ENCODE results near the gene CACNA1D.

Gene CACNA1D

DNA sequence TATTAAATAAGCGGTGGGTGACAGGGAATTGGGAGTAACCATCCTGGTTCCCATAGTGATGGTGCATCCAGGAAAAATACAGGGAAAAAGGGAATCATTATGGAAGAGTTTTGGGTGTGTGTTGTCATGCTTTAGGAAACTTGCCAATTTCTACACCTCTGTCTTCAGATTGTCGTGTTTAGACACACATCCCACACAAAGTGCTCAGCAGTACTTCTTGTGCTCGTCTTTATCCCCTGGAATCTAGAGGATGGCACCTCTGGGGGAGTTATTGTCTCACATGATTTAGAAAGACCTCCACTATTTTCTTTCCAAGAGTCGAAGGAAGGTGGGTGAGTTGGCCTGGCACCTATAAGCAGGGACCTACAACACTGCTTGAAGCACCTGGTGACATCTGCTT is 35.8 kb downstream of the CACNA1D start:
- H3K9ac ChIP-seq (ENCODE audit: low read depth, low read length) = no peak overlapping the region
- H3K4me3 ChIP-seq (ENCODE audit: low read length) = no peak overlapping the region
- no peak overlapping the region for H3K27ac ChIP-seq (ENCODE audit: low read depth, low read length)
- H3K4me1 ChIP-seq (ENCODE audit: insufficient read depth, low read length) = peaks cover 12% of the 10 kb centered on the region
- WGBS = 94% methylated on average over 3 of the region's 4 CpGs
- H3K36me3 ChIP-seq (ENCODE audit: insufficient read depth, low read length) = no peaks in the 10 kb centered on the region
- H3K27me3 ChIP-seq (ENCODE audit: insufficient read depth, low read length) = no peaks in the 10 kb centered on the region
- no peaks in the 10 kb centered on the region for H3K9me3 ChIP-seq (ENCODE audit: insufficient read depth, low read depth, low read length)

DNA sequence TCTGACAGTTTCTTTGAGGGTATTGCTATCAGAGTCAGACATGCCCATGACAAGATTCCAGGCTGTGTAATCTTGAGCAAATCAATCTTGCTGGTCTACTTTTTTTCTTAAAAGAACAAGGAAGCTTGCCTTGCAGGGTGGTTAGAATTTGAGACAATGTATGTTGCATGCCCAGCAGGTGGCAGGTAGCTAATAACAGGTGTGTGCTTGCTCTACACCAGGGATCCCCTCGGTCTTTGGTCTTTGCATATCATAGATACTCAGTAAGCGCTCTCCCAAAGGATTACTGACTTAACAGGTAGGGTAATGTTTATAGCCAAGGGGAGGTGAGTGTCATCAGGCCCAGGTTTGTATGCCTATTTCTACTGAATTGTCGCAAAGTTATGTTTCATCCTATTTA is 37.3 kb downstream of the CACNA1D start:
- WGBS = 89% methylated on average over 3 of the region's 3 CpGs
- H3K36me3 ChIP-seq (ENCODE audit: insufficient read depth, low read length) = no peaks in the 10 kb centered on the region
- no peaks in the 10 kb centered on the region for H3K27me3 ChIP-seq (ENCODE audit: insufficient read depth, low read length)
- H3K4me1 ChIP-seq (ENCODE audit: insufficient read depth, low read length) = peaks cover 12% of the 10 kb centered on the region
- no peak overlapping the region for H3K4me3 ChIP-seq (ENCODE audit: low read length)
- no peaks in the 10 kb centered on the region for H3K9me3 ChIP-seq (ENCODE audit: insufficient read depth, low read depth, low read length)
- H3K27ac ChIP-seq (ENCODE audit: low read depth, low read length) = no peak overlapping the region
- no peak overlapping the region for H3K9ac ChIP-seq (ENCODE audit: low read depth, low read length)

DNA sequence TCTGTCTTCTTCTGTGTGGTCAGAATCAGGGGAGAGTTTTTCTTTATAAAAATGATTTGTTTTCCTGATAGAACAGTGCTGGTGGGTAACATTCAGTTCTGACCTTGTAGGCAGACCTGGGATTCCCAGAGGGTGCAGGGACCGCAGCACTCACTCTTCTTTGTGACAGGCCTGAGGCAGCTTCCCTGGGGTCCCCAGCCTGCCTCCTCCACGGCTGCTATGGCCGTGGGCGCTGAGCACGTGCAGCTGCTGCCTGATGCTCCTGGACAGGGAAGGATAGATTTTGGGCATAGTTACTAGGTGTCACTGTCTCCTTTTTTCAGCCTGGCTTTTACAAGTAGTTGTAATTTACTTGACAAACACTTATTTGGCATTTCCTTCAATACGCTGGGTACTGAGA is 39.1 kb downstream of the CACNA1D start:
- H3K9ac ChIP-seq (ENCODE audit: low read depth, low read length) = no peak overlapping the region
- 81% methylated on average over 6 of the region's 6 CpGs for WGBS
- no peak overlapping the region for H3K27ac ChIP-seq (ENCODE audit: low read depth, low read length)

DNA sequence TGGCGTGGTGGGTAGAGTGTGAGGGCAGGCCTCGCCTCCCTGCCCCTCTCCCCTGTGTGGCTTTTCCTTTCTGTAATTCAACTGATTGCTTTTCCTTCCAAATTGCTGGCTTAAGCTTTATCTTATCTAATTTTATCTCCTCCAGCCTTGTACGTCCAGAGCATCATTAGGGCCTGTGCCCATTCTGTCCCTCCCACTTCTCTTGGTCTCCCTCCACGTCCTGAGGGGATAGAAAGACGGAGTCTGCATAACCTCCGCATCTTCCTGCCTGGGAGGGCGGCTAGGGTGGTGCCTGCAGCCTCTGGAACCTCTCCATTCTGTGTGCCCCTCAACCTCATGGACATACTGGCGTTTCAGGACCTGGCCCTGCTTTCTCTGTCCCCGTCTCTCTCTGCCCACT is 39.8 kb downstream of the CACNA1D start:
- Histone ChIP-seq H3K27ac (ENCODE audit: low read depth, low read length) (no peak overlapping the region), H3K4me1 (ENCODE audit: insufficient read depth, low read length) (peaks cover 12% of the 10 kb centered on the region), H3K9me3 (ENCODE audit: insufficient read depth, low read depth, low read length) (no peaks in the 10 kb centered on the region), H3K36me3 (ENCODE audit: insufficient read depth, low read length) (no peaks in the 10 kb centered on the region), H3K4me3 (ENCODE audit: low read length) (no peak overlapping the region), H3K9ac (ENCODE audit: low read depth, low read length) (no peak overlapping the region), H3K27me3 (ENCODE audit: insufficient read depth, low read length) (no peaks in the 10 kb centered on the region)
- 87% methylated on average over 9 of the region's 9 CpGs for WGBS

More for the DNA sequence above, 39.1 kb downstream of the CACNA1D start:
- H3K27me3 ChIP-seq (ENCODE audit: insufficient read depth, low read length) = no peaks in the 10 kb centered on the region
- no peaks in the 10 kb centered on the region for H3K36me3 ChIP-seq (ENCODE audit: insufficient read depth, low read length)
- peaks cover 12% of the 10 kb centered on the region for H3K4me1 ChIP-seq (ENCODE audit: insufficient read depth, low read length)
- no peaks in the 10 kb centered on the region for H3K9me3 ChIP-seq (ENCODE audit: insufficient read depth, low read depth, low read length)
- no peak overlapping the region for H3K4me3 ChIP-seq (ENCODE audit: low read length)

DNA sequence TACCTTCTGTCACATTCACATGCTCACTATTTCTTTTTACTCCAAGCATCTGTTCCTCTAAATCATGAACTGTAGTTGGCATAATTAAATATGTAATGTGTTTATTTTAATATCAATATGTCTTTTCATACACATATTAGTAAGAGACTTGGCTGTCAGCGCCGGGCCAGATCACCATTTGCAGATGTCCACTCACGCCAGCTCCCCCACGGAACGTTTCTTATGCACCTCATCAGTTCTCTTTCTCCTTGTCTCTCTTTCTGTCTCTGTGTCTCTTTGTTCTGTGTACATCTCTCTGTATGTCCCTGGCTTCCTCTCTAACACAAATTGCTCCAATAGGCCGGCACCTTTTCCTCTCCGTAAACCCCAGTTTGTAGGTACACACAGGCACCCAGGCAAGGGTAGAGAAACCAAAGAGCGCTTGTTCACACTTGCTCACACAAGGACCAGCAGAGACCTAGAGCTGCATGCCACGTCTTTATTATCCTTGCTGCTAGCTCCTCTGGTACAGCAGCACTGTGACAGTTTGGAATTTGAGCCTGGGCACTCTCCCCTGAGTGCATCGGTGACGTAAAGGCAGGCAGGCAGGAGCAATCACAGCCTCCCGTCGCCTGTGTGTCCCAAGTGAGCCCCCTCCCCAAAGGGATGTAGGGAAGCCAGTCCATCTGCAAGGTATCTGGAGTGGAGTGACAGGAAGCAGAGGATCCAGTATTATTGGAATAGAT is 40.4 kb downstream of the CACNA1D start:
- Histone ChIP-seq H3K36me3 (ENCODE audit: insufficient read depth, low read length) (no peaks in the 10 kb centered on the region), H3K9me3 (ENCODE audit: insufficient read depth, low read depth, low read length) (no peaks in the 10 kb centered on the region), H3K4me3 (ENCODE audit: low read length) (no peak overlapping the region), H3K9ac (ENCODE audit: low read depth, low read length) (no peak overlapping the region), H3K27me3 (ENCODE audit: insufficient read depth, low read length) (no peaks in the 10 kb centered on the region), H3K4me1 (ENCODE audit: insufficient read depth, low read length) (peaks cover 12% of the 10 kb centered on the region), H3K27ac (ENCODE audit: low read depth, low read length) (no peak overlapping the region)
- 83% methylated on average over 13 of the region's 13 CpGs for WGBS

DNA sequence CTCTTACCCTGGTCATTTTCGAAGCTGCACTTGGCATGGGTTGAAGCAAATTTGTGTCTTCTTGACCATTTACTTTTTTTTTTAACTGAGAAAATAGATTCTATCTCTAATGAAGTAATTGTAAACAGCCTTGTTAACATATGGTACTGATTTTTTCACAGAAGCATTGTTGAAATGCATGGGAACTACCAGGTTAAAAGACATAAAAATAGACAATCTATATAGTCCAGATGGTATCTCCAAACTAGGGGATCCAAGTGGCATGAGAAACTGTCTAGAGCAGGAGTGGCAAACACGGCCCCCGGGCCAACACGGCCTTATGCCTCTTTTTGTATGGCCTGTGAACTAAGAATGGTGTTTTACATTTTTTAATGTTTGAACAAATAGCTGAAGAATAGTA is 41.9 kb downstream of the CACNA1D start:
- Histone ChIP-seq H3K9ac (ENCODE audit: low read depth, low read length) (no peak overlapping the region), H3K27me3 (ENCODE audit: insufficient read depth, low read length) (no peaks in the 10 kb centered on the region), H3K9me3 (ENCODE audit: insufficient read depth, low read depth, low read length) (no peaks in the 10 kb centered on the region), H3K4me3 (ENCODE audit: low read length) (no peak overlapping the region), H3K36me3 (ENCODE audit: insufficient read depth, low read length) (no peaks in the 10 kb centered on the region), H3K4me1 (ENCODE audit: insufficient read depth, low read length) (peaks cover 12% of the 10 kb centered on the region), H3K27ac (ENCODE audit: low read depth, low read length) (no peak overlapping the region)
- WGBS = 94% methylated on average over 4 of the region's 4 CpGs

DNA sequence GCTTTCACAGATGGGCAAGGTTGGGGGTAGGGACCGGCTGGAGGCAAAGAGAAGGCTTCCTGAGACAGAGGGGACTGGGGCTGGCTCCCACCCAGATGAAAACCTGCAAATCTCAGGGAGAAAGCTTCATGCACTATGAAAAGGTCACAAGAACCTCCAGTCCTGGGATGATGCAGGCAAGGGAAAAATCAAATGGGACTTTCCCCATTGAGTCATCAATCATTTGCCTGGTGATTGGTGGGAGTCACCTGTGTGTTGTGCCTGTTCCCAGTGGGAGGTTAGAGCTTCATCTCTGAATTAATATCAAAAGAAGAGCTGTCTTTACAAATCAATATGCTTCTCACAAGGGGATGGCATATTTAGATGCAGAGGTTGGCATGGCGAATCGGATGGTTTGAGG is 49.9 kb downstream of the CACNA1D start:
- Histone ChIP-seq H3K27ac (ENCODE audit: low read depth, low read length) (no peak overlapping the region), H3K27me3 (ENCODE audit: insufficient read depth, low read length) (no peaks in the 10 kb centered on the region), H3K4me3 (ENCODE audit: low read length) (no peak overlapping the region), H3K9ac (ENCODE audit: low read depth, low read length) (no peak overlapping the region), H3K36me3 (ENCODE audit: insufficient read depth, low read length) (no peaks in the 10 kb centered on the region), H3K4me1 (ENCODE audit: insufficient read depth, low read length) (peaks cover 6% of the 10 kb centered on the region; the same call in 1 of the 2 replicates), H3K9me3 (ENCODE audit: insufficient read depth, low read depth, low read length) (no peaks in the 10 kb centered on the region)
- WGBS = 89% methylated on average over 3 of the region's 3 CpGs

DNA sequence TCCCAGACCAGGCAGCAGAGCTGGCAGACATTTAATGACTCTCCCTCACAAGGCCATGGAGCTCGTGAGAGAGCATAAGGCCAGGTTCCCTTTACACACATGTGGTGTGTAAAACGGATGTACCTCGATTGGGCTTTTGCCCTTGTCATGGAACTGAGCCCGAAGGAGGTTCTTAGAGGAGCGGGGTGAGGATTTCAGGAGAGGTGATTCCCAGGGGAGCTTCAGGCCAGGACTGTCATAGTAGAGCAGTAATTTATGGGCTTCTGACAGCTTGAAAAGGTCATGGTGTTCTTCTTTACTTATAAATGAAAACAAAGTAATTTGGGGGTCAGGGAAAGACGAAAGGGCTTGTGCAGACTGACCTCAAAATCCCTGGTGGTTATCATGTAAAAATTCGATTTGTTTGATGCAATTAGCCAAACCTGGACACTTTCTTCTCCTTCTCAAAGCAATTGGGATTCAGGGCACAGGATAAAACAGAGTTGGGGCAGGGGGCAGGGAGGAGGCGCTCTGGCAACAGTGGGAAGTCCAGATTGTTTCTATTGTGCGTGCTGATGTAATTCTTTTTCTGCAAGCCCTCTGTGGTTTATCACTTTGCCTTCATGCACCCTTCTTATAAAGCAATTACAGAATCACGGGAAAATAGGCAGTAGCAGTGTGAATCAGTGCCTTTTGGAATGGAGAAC is 51.0 kb downstream of the CACNA1D start:
- Histone ChIP-seq H3K9ac (ENCODE audit: low read depth, low read length) (no peak overlapping the region), H3K27me3 (ENCODE audit: insufficient read depth, low read length) (no peaks in the 10 kb centered on the region), H3K4me1 (ENCODE audit: insufficient read depth, low read length) (peaks cover 6% of the 10 kb centered on the region; the same call in 1 of the 2 replicates), H3K36me3 (ENCODE audit: insufficient read depth, low read length) (no peaks in the 10 kb centered on the region), H3K4me3 (ENCODE audit: low read length) (no peak overlapping the region), H3K27ac (ENCODE audit: low read depth, low read length) (no peak overlapping the region), H3K9me3 (ENCODE audit: insufficient read depth, low read depth, low read length) (no peaks in the 10 kb centered on the region)
- 95% methylated on average over 10 of the region's 10 CpGs for WGBS

DNA sequence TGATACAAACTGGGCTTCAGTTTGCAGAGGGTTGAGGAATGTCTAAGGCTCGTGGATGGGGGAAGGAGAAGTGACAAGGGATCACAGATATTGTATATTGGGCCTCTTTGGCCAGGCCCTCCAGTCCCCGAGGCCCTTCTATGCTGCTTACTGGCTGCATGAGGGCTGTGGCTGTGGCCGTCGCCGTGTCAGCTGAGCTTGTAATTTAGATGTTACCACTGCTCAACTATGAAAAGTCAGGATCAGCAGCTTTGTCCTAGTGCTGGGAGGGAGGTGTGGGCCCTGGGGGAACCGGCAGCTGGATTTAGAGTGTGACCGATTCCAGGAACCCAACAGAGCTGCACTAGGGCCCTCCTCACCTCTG is 51.6 kb downstream of the CACNA1D start:
- Histone ChIP-seq H3K36me3 (ENCODE audit: insufficient read depth, low read length) (no peaks in the 10 kb centered on the region), H3K9me3 (ENCODE audit: insufficient read depth, low read depth, low read length) (no peaks in the 10 kb centered on the region), H3K4me1 (ENCODE audit: insufficient read depth, low read length) (peaks cover 6% of the 10 kb centered on the region; the same call in 1 of the 2 replicates), H3K27ac (ENCODE audit: low read depth, low read length) (no peak overlapping the region), H3K4me3 (ENCODE audit: low read length) (no peak overlapping the region), H3K27me3 (ENCODE audit: insufficient read depth, low read length) (no peaks in the 10 kb centered on the region), H3K9ac (ENCODE audit: low read depth, low read length) (no peak overlapping the region)
- 85% methylated on average over 7 of the region's 7 CpGs for WGBS

DNA sequence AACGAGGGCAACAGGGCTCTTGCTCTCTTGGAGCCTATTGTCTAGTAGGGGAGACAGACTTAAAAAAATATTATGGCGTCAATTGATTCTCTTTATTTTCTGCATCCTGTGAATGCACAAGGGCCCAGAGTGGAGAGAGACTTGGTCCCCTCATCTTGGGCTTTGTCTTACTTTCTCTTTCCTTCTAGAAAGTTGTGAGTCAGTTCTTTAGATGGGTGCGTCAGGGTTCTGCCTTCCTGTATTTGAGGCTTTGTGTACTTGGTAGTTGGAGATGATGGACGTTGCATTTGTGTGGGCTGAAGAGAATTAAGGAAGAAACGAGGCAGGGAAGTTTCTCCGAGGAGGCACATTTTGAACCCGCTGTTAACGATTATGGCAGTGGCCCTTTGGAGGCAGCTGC is 52.9 kb downstream of the CACNA1D start:
- Histone ChIP-seq H3K27ac (ENCODE audit: low read depth, low read length) (no peak overlapping the region), H3K27me3 (ENCODE audit: insufficient read depth, low read length) (no peaks in the 10 kb centered on the region), H3K4me1 (ENCODE audit: insufficient read depth, low read length) (peaks cover 6% of the 10 kb centered on the region; the same call in 1 of the 2 replicates), H3K9ac (ENCODE audit: low read depth, low read length) (no peak overlapping the region), H3K4me3 (ENCODE audit: low read length) (no peak overlapping the region), H3K9me3 (ENCODE audit: insufficient read depth, low read depth, low read length) (no peaks in the 10 kb centered on the region), H3K36me3 (ENCODE audit: insufficient read depth, low read length) (no peaks in the 10 kb centered on the region)
- 93% methylated on average over 8 of the region's 8 CpGs for WGBS

DNA sequence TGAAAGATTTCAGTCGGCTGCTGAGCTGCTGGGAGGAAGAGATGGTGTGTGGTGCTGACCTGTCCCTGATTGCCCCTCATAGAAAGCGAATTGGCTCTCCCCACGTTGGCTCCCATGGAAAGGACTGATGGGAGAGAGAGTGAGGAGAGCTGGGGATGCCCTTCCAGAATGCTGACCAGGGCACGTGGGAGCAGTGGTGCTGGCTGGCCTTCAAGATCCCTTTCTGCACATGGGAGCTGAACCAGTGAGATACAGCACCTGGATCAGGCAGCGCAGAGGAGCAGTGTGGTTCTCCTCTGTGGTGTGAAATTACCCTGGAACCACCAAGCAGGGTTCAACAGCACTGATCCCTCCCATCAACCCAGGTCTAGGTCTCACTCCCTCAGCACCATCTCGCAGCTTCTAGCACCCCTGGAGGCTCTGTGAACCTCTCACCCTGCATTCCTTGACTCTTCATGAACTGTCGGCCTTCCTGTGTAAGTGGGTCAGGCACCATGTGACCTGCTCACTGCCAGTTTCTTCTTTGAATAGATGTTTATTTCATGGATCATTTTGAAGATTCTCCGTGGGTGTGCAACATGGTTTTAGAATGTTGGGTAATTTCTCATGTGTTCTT is 55.7 kb downstream of the CACNA1D start:
- Histone ChIP-seq H3K27ac (ENCODE audit: low read depth, low read length) (no peak overlapping the region), H3K9me3 (ENCODE audit: insufficient read depth, low read depth, low read length) (no peaks in the 10 kb centered on the region), H3K4me1 (ENCODE audit: insufficient read depth, low read length) (peaks cover 6% of the 10 kb centered on the region; the same call in 1 of the 2 replicates), H3K36me3 (ENCODE audit: insufficient read depth, low read length) (no peaks in the 10 kb centered on the region), H3K27me3 (ENCODE audit: insufficient read depth, low read length) (no peaks in the 10 kb centered on the region), H3K9ac (ENCODE audit: low read depth, low read length) (no peak overlapping the region), H3K4me3 (ENCODE audit: low read length) (no peak overlapping the region)
- 88% methylated on average over 8 of the region's 8 CpGs for WGBS

Data from HUES64 (cell line).